Astrocyte (in vitro differentiated cells and primary cell): Measurements from ENCODE around the gene STARD8. TPM values are rescaled to one million over a fixed set of nuclear protein-coding genes. Genes with fewer than 3 reads are reported as not detected.

ENCODE experiments used
- DNase-seq: peaks from one replicate; pipeline ENCODE4 v3.0.0-alpha.2; 2010; ENCODE audit warnings: low read depth
- FAIRE-seq: peaks from 2 replicates; lab custom pipeline; 2011; peaks lifted over from hg19 to GRCh38; lab: Jason Lieb, UNC
- H2AFZ ChIP-seq: 2 replicates; pipeline ENCODE4 v1.6.0; 2012; ENCODE audit warnings: low read depth, low read length, inconsistent platforms
- H3K27ac ChIP-seq: 2 replicates; pipeline ENCODE4 v1.5.1; 2011; ENCODE audit warnings: low read depth, low read length, inconsistent platforms
- H3K27me3 ChIP-seq: 2 replicates; pipeline ENCODE4 v1.6.0; 2011; ENCODE audit warnings: low read length, inconsistent platforms; ENCODE audit not compliant: insufficient read depth
- H3K36me3 ChIP-seq: 2 replicates; pipeline ENCODE4 v1.5.1; 2011; ENCODE audit warnings: low read length, inconsistent platforms; ENCODE audit not compliant: insufficient read depth
- H3K4me1 ChIP-seq: 2 replicates; pipeline ENCODE4 v1.5.1; 2011; ENCODE audit warnings: low read length, inconsistent platforms; ENCODE audit not compliant: insufficient read depth
- H3K4me2 ChIP-seq: 2 replicates; pipeline ENCODE4 v1.6.0; 2012; ENCODE audit warnings: low read length, inconsistent platforms
- H3K4me3 ChIP-seq: 2 replicates; pipeline ENCODE4 v1.5.1; 2011; ENCODE audit warnings: low read depth, mild to moderate bottlenecking, low read length, inconsistent platforms; ENCODE audit not compliant: insufficient read depth
- H3K79me2 ChIP-seq: 2 replicates; pipeline ENCODE4 v1.6.0; 2012; ENCODE audit warnings: mild to moderate bottlenecking, low read length, inconsistent platforms; ENCODE audit not compliant: insufficient read depth
- H3K9ac ChIP-seq: 2 replicates; pipeline ENCODE4 v1.6.0; 2012; ENCODE audit warnings: mild to moderate bottlenecking, low read length, inconsistent platforms
- H3K9me3 ChIP-seq: 2 replicates; pipeline ENCODE4 v1.5.1; 2012; ENCODE audit warnings: low read depth, mild to moderate bottlenecking, low read length, inconsistent platforms; ENCODE audit not compliant: insufficient read depth
- H4K20me1 ChIP-seq: 2 replicates; pipeline ENCODE4 v1.6.0; 2012; ENCODE audit warnings: low read length, inconsistent platforms; ENCODE audit not compliant: insufficient read depth
- H3K27ac Mint-ChIP-seq: one replicate; pipeline ENCODE4 v1.8.0; 2021; ENCODE audit warnings: mild to moderate bottlenecking, mixed read lengths; ENCODE audit not compliant: unreplicated experiment
- H3K27me3 Mint-ChIP-seq: one replicate; pipeline ENCODE4 v1.8.0; 2021; ENCODE audit warnings: low read depth, mixed read lengths; ENCODE audit not compliant: unreplicated experiment
- H3K36me3 Mint-ChIP-seq: one replicate; pipeline ENCODE4 v1.8.0; 2021; ENCODE audit warnings: low read depth, mixed read lengths; ENCODE audit not compliant: unreplicated experiment
- H3K4me1 Mint-ChIP-seq: one replicate; pipeline ENCODE4 v1.8.0; 2021; ENCODE audit warnings: low read depth, mixed read lengths; ENCODE audit not compliant: unreplicated experiment
- H3K4me3 Mint-ChIP-seq: one replicate; pipeline ENCODE4 v1.8.0; 2021; ENCODE audit warnings: mild to moderate bottlenecking, moderate library complexity, mixed read lengths; ENCODE audit not compliant: unreplicated experiment
- H3K9me3 Mint-ChIP-seq: one replicate; pipeline ENCODE4 v1.8.0; 2021; ENCODE audit warnings: mild to moderate bottlenecking, mixed read lengths; ENCODE audit not compliant: unreplicated experiment
- EZH2 ChIP-seq: IDR thresholded peaks from 2 replicates; pipeline ENCODE4 v1.6.1; 2012; ENCODE audit warnings: mild to moderate bottlenecking, low read length, inconsistent platforms; ENCODE audit not compliant: insufficient read depth
- total RNA-seq: library from RNA; stranded (reverse); gene quantifications from 2 replicates; pipeline ENCODE4 v1.2.1, GENCODE V29; 2021
- TF ChIP-seq, protein P1 (sequence below): IDR thresholded peaks from 2 replicates; pipeline ENCODE4 v1.5.1; 2011; ENCODE audit warnings: low read depth, mild to moderate bottlenecking, inconsistent platforms, low read length, moderate library complexity; ENCODE audit not compliant: insufficient read depth

The STARD8 gene
- total RNA-seq, 1 donor from 2014 or later: 1.3 TPM

DNA sequence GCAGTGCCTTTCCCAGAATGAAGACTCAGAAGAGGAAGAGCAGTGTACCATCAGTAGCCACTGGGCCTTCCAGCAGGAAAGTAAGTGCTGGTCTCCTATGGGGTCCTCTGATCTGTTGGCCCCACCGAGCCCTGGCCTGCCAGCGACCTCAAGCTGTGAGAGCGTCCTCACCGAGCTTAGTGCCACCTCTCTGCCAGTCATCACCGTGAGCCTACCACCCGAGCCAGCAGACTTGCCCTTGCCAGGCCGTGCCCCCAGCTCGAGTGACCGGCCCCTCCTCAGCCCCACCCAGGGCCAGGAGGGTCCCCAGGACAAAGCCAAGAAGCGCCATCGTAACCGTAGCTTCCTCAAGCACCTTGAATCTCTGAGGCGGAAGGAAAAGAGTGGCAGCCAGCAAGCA, 69.7 kb downstream of the STARD8 start:
- Histone ChIP-seq H3K4me1 (no peaks in the 10 kb centered on the region), H3K27me3 (no peaks in the 10 kb centered on the region), H3K9ac (no peak overlapping the region), H3K27ac (no peak overlapping the region), H3K4me2 (no peak overlapping the region), H2AFZ (no peak overlapping the region), H3K9me3 (no peaks in the 10 kb centered on the region), H3K36me3 (no peaks in the 10 kb centered on the region), H3K79me2 (no peaks in the 10 kb centered on the region), H3K4me3 (no peak overlapping the region), H4K20me1 (no peaks in the 10 kb centered on the region)
- no peaks in the 10 kb centered on the region for H3K9me3 Mint-ChIP-seq
- peaks cover 12% of the 10 kb centered on the region for H3K27me3 Mint-ChIP-seq
- H3K4me3 Mint-ChIP-seq: no peak overlapping the region
- FAIRE-seq: no peak
- peaks cover 3% of the 10 kb centered on the region for H3K36me3 Mint-ChIP-seq
- H3K27ac Mint-ChIP-seq: no peak overlapping the region
- H3K4me1 Mint-ChIP-seq: no peaks in the 10 kb centered on the region
- no peak for TF ChIP-seq EZH2
- TF ChIP-seq, protein P1, sequence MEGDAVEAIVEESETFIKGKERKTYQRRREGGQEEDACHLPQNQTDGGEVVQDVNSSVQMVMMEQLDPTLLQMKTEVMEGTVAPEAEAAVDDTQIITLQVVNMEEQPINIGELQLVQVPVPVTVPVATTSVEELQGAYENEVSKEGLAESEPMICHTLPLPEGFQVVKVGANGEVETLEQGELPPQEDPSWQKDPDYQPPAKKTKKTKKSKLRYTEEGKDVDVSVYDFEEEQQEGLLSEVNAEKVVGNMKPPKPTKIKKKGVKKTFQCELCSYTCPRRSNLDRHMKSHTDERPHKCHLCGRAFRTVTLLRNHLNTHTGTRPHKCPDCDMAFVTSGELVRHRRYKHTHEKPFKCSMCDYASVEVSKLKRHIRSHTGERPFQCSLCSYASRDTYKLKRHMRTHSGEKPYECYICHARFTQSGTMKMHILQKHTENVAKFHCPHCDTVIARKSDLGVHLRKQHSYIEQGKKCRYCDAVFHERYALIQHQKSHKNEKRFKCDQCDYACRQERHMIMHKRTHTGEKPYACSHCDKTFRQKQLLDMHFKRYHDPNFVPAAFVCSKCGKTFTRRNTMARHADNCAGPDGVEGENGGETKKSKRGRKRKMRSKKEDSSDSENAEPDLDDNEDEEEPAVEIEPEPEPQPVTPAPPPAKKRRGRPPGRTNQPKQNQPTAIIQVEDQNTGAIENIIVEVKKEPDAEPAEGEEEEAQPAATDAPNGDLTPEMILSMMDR: no peak
- DNase-seq: no peak

DNA sequence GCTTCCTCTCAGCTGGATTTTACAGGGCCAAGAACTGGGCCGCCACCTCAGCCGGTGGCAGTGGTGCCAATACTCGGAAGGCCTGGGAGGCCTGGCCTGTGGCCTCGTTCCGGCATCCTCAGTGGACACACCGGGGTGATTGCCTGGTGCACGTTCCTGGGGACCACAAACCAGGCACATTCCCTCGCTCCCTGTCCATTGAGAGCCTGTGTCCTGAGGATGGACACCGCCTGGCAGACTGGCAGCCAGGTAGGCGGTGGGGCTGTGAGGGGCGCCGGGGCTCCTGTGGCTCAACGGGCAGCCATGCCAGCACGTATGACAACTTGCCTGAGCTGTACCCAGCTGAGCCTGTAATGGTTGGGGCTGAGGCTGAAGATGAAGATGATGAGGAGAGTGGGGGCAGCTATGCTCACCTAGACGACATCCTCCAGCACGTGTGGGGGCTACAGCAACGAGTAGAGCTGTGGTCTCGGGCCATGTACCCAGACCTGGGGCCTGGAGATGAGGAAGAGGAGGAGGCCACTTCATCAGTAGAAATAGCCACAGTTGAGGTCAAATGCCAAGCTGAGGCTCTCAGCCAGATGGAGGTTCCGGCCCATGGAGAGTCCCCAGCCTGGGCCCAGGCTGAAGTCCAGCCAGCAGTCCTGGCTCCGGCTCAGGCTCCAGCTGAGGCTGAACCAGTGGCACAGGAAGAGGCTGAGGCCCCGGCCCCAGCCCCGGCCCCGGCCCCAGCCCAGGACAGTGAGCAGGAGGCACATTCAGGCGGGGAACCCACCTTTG, 70.4 kb downstream of the STARD8 start:
- Histone ChIP-seq H3K27ac (no peak overlapping the region), H3K36me3 (no peaks in the 10 kb centered on the region), H3K4me1 (no peaks in the 10 kb centered on the region), H3K27me3 (no peaks in the 10 kb centered on the region), H2AFZ (no peak overlapping the region), H3K9me3 (no peaks in the 10 kb centered on the region), H3K4me2 (no peak overlapping the region), H3K79me2 (no peaks in the 10 kb centered on the region), H3K9ac (no peak overlapping the region), H3K4me3 (no peak overlapping the region), H4K20me1 (no peaks in the 10 kb centered on the region)
- DNase-seq (no peak), FAIRE-seq (no peak)
- Mint-ChIP-seq H3K4me3 (no peak overlapping the region), H3K27me3 (peaks cover 13% of the 10 kb centered on the region), H3K4me1 (no peaks in the 10 kb centered on the region), H3K27ac (no peak overlapping the region), H3K36me3 (peaks cover 3% of the 10 kb centered on the region), H3K9me3 (no peaks in the 10 kb centered on the region)
- TF ChIP-seq EZH2: no peak
- TF ChIP-seq, protein P1: no peak

DNA sequence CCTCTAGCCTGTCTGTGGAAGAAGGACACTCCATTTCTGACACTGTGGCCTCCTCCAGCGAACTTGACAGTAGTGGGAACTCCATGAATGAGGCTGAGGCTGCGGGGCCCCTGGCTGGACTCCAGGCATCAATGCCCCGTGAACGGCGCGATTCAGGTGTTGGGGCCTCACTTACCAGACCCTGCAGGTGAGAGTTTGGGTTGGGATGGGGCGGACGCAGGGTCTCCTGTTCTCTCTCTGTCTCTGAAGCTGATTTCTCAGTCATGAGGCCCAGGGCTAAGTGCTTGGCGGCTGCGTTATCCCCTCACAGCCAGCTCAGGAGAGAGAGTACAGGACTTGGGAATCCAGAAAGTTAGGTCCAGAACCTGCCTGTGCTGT, 71.0 kb downstream of the STARD8 start:
- Mint-ChIP-seq H3K27me3 (peaks cover 14% of the 10 kb centered on the region), H3K27ac (no peak overlapping the region), H3K4me1 (no peaks in the 10 kb centered on the region), H3K9me3 (no peaks in the 10 kb centered on the region), H3K4me3 (no peak overlapping the region), H3K36me3 (peaks cover 3% of the 10 kb centered on the region)
- Histone ChIP-seq H4K20me1 (no peaks in the 10 kb centered on the region), H3K4me3 (no peak overlapping the region), H3K4me2 (no peak overlapping the region), H3K9ac (no peak overlapping the region), H3K4me1 (no peaks in the 10 kb centered on the region), H3K9me3 (no peaks in the 10 kb centered on the region), H3K36me3 (no peaks in the 10 kb centered on the region), H2AFZ (no peak overlapping the region), H3K79me2 (no peaks in the 10 kb centered on the region), H3K27ac (no peak overlapping the region), H3K27me3 (no peaks in the 10 kb centered on the region)
- TF ChIP-seq, protein P1: no peak
- TF ChIP-seq EZH2: no peak
- DNase-seq: no peak
- no peak for FAIRE-seq
